ENCODE measurements around the gene TMEM91.

GRCh38 chr19:41373993-41374392, 2.3 kb upstream of the TMEM91 start:
- no peak for TF ChIP-seq CTCF (conservative IDR thresholded peaks at IDR 0.05)
- no peak for TF ChIP-seq ZFX (IDR thresholded peaks at IDR 0.05)
